Hepatocyte (in vitro differentiated cells): ENCODE measurements around the gene ADCYAP1R1.

ENCODE experiments used
- EZH2 ChIP-seq: fragments of 200-600 bp; sonication (generic); IDR thresholded peaks from 2 replicates; pipeline ENCODE4 v1.6.1; 2016; ENCODE audit warnings: antibody characterized with exemption, mild to moderate bottlenecking, borderline replicate concordance
- EZH2phosphoT487 ChIP-seq: fragments of 200-600 bp; sonication (generic); IDR thresholded peaks from one replicate; pipeline ENCODE4 v1.6.1; 2018; ENCODE audit warnings: antibody characterized with exemption, mild to moderate bottlenecking, low read depth, moderate library complexity; ENCODE audit not compliant: unreplicated experiment, severe bottlenecking
- TF ChIP-seq, protein P1 (sequence below): fragments of 200-600 bp; sonication (generic); IDR thresholded peaks from 2 replicates; pipeline ENCODE4 v1.5.1; 2016; ENCODE audit warnings: antibody characterized with exemption, mild to moderate bottlenecking; ENCODE audit not compliant: poor library complexity

GRCh38 chr7:31066516-31067130 lies 14.5 kb downstream of the ADCYAP1R1 start:
- TF ChIP-seq, protein P1, sequence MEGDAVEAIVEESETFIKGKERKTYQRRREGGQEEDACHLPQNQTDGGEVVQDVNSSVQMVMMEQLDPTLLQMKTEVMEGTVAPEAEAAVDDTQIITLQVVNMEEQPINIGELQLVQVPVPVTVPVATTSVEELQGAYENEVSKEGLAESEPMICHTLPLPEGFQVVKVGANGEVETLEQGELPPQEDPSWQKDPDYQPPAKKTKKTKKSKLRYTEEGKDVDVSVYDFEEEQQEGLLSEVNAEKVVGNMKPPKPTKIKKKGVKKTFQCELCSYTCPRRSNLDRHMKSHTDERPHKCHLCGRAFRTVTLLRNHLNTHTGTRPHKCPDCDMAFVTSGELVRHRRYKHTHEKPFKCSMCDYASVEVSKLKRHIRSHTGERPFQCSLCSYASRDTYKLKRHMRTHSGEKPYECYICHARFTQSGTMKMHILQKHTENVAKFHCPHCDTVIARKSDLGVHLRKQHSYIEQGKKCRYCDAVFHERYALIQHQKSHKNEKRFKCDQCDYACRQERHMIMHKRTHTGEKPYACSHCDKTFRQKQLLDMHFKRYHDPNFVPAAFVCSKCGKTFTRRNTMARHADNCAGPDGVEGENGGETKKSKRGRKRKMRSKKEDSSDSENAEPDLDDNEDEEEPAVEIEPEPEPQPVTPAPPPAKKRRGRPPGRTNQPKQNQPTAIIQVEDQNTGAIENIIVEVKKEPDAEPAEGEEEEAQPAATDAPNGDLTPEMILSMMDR = no peak
- TF ChIP-seq EZH2 (no peak), EZH2phosphoT487 (no peak)
